Fibroblast of lung (primary cell): Measurements from ENCODE around the gene TBC1D22A.

Experiments
- EZH2 ChIP-seq: IDR thresholded peaks from 2 replicates; pipeline ENCODE4 v1.5.1; 2012; ENCODE audit warnings: low read length, control low read depth, mild to moderate bottlenecking; ENCODE audit errors: missing control alignments
- TF ChIP-seq, protein P1 (sequence below), 2 donors: IDR thresholded peaks in 1 of 2; conservative IDR thresholded peaks in 1 of 2; 1 replicate in 1 of 2; 2 replicates in 1 of 2; pipeline ENCODE4 v1.5.1; 2011 to 2012; ENCODE audit warnings: low read length in 2 of 2, control low read depth in 1 of 2, inconsistent platforms in 1 of 2, low read depth in 1 of 2, mild to moderate bottlenecking in 1 of 2

DNA sequence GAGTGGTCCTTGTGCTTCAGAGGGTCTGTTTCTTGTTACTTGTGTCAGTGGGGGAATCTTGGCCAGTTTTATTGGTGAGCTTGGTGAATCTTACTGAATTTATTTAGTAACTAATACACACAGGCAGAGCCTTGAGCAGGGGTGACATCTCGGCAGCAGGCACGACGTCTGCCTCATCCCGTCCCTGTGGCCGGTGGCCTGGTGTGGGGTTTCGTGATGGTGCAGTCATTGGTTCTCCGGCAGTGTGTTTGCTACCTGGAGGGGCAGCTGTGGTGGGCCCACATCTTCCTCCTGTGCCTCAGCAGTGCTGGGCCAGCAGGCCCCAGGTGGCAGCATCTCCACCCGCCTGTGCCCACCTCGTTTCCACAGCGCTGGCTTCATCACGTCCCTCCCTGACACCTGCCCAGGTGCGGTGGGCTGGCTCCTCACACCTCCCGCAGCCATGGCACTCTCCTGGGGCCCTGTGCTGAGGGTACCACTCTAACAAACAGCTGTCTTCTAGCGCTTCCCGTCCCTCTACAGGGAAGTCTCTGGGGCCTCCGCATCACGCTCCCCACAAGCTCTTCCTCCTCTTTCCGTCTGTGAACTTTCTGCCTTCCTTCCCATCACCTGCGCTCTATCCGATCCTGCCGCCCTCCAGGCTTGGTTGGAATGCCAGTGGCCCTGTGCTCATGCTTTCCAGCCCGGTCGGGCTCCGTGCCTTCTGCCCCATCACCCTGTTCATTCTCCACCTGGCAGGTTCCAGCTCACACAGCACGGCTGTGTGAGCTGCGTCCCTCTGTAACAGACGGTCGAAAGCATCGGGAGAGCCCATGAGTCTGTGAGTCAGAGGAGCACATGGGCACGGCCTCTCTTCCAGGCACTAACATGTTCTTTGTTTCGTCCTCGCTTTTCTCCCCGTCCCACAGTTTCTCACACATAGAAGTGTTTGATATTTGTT is 203.4 kb downstream of the TBC1D22A start:
- TF ChIP-seq, protein P1, sequence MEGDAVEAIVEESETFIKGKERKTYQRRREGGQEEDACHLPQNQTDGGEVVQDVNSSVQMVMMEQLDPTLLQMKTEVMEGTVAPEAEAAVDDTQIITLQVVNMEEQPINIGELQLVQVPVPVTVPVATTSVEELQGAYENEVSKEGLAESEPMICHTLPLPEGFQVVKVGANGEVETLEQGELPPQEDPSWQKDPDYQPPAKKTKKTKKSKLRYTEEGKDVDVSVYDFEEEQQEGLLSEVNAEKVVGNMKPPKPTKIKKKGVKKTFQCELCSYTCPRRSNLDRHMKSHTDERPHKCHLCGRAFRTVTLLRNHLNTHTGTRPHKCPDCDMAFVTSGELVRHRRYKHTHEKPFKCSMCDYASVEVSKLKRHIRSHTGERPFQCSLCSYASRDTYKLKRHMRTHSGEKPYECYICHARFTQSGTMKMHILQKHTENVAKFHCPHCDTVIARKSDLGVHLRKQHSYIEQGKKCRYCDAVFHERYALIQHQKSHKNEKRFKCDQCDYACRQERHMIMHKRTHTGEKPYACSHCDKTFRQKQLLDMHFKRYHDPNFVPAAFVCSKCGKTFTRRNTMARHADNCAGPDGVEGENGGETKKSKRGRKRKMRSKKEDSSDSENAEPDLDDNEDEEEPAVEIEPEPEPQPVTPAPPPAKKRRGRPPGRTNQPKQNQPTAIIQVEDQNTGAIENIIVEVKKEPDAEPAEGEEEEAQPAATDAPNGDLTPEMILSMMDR (conservative IDR thresholded peaks at IDR 0.05 in 1 of 2, IDR thresholded peaks at IDR 0.05 in 1 of 2; ENCODE audit: low read depth in 1 of 2, low read length in 2 of 2): no peak
- TF ChIP-seq EZH2: no peak
